Bladder microvascular endothelial cell (primary cell): ENCODE measurements around the gene CCDC121. TPM values are rescaled to one million over a fixed set of nuclear protein-coding genes. Genes with fewer than 3 reads are reported as not detected.

Experiments used
- total RNA-seq: library from RNA; depleted of rRNA; stranded (reverse); fragments of >200 nt; gene quantifications from 2 replicates; pipeline ENCODE4 v1.2.3, GENCODE V29; 2014

The CCDC121 gene, protein sequence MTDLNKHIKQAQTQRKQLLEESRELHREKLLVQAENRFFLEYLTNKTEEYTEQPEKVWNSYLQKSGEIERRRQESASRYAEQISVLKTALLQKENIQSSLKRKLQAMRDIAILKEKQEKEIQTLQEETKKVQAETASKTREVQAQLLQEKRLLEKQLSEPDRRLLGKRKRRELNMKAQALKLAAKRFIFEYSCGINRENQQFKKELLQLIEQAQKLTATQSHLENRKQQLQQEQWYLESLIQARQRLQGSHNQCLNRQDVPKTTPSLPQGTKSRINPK
- 1.8 and 2.6 TPM in 2 replicates for total RNA-seq

DNA sequence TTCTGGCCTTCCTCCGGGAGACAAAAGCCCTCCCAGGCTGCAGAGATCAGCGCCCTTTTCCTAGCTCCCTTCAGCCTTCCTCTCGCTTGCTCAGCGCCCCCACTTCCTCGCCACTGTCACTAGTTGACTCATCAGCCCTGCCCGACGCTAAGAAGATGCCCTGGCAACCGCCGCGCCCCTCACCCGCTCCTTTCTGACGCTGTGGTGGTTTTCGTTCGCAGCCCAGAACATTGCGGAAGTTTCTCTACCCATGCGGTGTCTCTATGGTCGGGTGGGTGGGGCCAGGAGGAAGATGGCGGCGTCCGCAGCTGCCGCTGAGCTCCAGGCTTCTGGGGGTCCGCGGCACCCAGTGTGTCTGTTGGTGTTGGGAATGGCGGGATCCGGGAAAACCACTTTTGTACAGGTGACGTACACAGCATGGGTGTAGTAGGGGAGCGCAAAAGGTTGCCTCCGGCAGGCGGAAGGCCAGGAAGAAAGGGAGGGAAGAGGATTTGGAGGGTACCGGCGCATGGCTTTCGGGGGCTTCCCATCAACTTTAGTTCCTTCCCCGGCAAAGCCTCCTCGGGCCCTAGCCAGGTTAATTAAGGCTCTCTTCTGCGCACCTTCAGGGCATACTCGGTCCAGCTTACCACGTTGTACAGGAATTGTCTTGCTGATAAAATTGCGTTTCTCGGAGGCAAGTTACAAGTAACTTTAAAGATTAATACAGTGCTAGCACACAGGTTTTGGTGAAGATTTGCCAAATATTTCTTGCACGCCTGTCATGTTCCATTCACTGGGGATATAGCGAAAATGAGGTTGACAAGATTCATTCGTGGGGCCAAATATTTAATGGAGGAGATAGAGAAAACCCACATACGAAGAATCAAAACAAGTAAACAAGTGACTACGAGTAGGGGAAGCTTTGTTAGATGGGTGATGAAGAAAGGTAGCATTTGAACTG lies at the start of gene CCDC121, which contains the start of gene GPN1:
TSS of gene CCDC121 (minus strand) at position 246 of the 943 bp plus-strand sequence. CDS start 1,213 bp downstream, outside the sequence.
TSS of gene GPN1 (plus strand) at position 284 of the 943 bp plus-strand sequence. CDS start at position 293, 9 bp downstream.

DNA sequence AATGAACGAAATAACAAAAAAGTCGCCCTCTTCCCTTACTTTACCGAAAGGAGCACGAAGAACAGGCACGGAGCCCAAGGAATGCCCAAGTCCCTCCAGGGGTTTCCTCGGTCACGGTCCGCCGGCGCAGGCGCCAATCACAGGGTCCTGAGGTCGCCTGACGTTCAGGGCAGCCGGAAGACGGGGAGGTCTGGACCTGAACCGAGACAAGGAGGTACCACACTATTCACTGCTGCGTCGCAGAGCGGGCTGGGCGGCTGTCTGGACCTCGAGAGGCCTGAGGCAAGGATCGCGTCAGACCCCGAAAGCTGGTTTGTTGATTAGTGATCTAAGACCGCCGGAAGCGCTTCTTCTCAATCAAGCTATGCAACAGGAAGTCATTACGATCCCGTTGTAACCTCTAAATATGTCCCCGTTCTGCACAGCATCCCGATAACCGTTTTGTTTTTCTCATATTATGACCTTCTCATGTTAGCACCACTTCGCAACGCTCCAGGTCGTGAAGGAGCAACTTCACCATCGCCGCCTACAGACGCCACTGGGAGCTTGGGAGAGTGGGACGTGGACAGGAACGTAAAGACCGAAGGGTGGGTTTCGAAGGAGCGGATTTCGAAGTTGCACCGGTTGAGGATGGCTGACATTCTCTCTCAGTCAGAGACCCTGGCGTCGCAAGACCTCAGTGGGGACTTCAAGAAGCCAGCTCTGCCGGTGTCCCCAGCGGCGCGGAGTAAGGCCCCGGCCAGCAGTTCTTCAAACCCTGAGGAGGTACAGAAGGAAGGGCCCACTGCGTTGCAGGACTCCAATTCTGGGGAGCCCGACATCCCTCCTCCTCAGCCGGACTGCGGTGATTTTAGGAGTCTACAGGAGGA lies 34.7 kb upstream of the CCDC121 start, which contains the start of the genes SLC4A1AP and SUPT7L:
TSS of gene SLC4A1AP (plus strand) at position 605 of the 869 bp plus-strand sequence. CDS start at position 631, 26 bp downstream.
TSS of gene SUPT7L (minus strand) at position 330 of the 869 bp plus-strand sequence. CDS start 1,422 bp downstream, outside the sequence.

DNA sequence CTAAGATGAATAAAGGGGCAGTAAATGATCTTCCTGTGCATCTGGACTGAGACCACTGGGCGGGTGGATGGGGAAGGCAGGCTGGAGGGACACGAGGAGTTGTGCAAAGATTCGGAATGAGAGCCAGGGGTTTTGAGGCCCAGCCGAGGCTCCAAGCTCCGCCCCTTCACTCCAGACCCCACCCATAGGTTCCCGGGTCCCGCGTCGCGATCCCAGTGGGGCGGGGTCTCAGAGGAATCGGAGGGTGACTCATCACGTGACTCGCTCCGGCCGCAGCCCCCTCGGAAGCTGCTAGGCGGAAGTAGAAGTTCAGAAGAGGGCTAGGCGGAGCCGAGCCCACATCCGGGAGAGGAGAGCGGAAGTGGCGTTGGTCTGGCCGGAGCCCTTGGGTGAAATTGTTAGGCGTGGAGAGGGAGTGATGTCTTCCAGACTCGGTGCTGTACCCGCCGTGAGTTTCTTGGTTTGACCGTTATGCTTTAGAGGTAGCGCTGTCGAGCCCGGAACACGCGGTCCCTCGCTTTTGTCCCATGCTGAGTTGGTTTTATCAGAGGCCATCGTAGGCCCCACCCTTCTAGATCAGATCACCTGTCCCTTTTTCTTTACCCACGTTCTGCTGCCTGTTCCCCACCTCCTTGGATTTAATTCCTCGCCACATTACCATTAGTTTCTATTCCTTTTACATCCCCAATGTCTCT lies 46.0 kb downstream of the CCDC121 start, which contains the start of gene ZNF512:
TSS of gene ZNF512 (plus strand) at position 348 of the 695 bp plus-strand sequence. CDS start at position 419, 71 bp downstream.

Other genes starting within 250 kb of the CCDC121 start
- gene ZNF513, start 248.3 kb downstream of the CCDC121 start, total RNA-seq = 5.2 and 9.3 TPM in 2 replicates
- gene PPM1G, start 219.4 kb downstream of the CCDC121 start, total RNA-seq = 113 and 147 TPM in 2 replicates
- gene NRBP1, start 200.4 kb downstream of the CCDC121 start, total RNA-seq = 87.1 and 120 TPM in 2 replicates
- 0.44 and 0.49 TPM in 2 replicates for gene KRTCAP3, start 186.6 kb downstream of the CCDC121 start, total RNA-seq
- gene IFT172, start 139.3 kb downstream of the CCDC121 start, total RNA-seq = 12.0 and 20.0 TPM in 2 replicates
- 11.6 and 14.6 TPM in 2 replicates for gene FNDC4, start 133.8 kb downstream of the CCDC121 start, total RNA-seq
- under 0.01 and 0.19 TPM in 2 replicates for gene GCKR, start 132.2 kb downstream of the CCDC121 start, total RNA-seq
- gene ZNF512, start 46.0 kb downstream of the CCDC121 start, total RNA-seq = 11.2 and 26.9 TPM in 2 replicates
- gene GPN1, start within 50 bp of the CCDC121 start, total RNA-seq = 30.9 and 43.2 TPM in 2 replicates
- 9.9 and 20.3 TPM in 2 replicates for gene SUPT7L, start 34.6 kb upstream of the CCDC121 start, total RNA-seq
- 19.9 and 25.7 TPM in 2 replicates for gene SLC4A1AP, start 34.9 kb upstream of the CCDC121 start, total RNA-seq
- 73.1 and 73.8 TPM in 2 replicates for gene MRPL33, start 142.7 kb upstream of the CCDC121 start, total RNA-seq